Activated CD8-positive, alpha-beta T cell treated with anti-CD3 and anti-CD28 coated beads, Interleukin-2, amount 10 ng/mL, durations not matched to agents 7 days and 5 days (primary cell): ENCODE results near the gene PRPH2. TPM values are rescaled to one million over a fixed set of nuclear protein-coding genes. Genes with fewer than 3 reads are reported as not detected.

ENCODE experiments used
- ATAC-seq: fragments of 150-1000 bp; cut with Tn5 transposase; one replicate; pipeline ENCODE4 v1.10.0; 2021; ENCODE audit warnings: moderate library complexity
- CTCF ChIA-PET: fragments of 350-600 bp; sonication (Branson Sonifier 250); formaldehyde crosslinking; loops from one replicate; lab custom pipeline; 2021; ENCODE audit warnings: antibody characterized with exemption; lab: Charles Lee
- POLR2A ChIA-PET: fragments of 350-600 bp; sonication (Branson Sonifier 250); formaldehyde crosslinking; loops from one replicate; lab custom pipeline; 2021; ENCODE audit warnings: antibody characterized with exemption; lab: Charles Lee
- DNase-seq: peaks from one replicate; pipeline ENCODE4 v3.0.0-alpha.2; 2020
- H3K27ac Mint-ChIP-seq: one replicate; pipeline ENCODE4 v1.8.0; 2021; ENCODE audit warnings: mild to moderate bottlenecking, mixed read lengths
- H3K27me3 Mint-ChIP-seq: one replicate; pipeline ENCODE4 v1.8.0; 2021; ENCODE audit warnings: low read depth, mixed read lengths
- H3K36me3 Mint-ChIP-seq: one replicate; pipeline ENCODE4 v1.8.0; 2021; ENCODE audit warnings: low read depth, mixed read lengths
- H3K4me1 Mint-ChIP-seq: one replicate; pipeline ENCODE4 v1.8.0; 2021; ENCODE audit warnings: low read depth, mixed read lengths
- H3K4me3 Mint-ChIP-seq: one replicate; pipeline ENCODE4 v1.8.0; 2021; ENCODE audit warnings: mild to moderate bottlenecking, mixed read lengths
- H3K9me3 Mint-ChIP-seq: one replicate; pipeline ENCODE4 v1.8.0; 2022; ENCODE audit warnings: mixed read lengths; ENCODE audit not compliant: insufficient read depth
- total RNA-seq, 2 experiments: library from RNA; stranded (reverse); gene quantifications; one replicate each; pipeline ENCODE4 v1.2.3, GENCODE V29; 2021

Gene PRPH2
- not detected for total RNA-seq

GRCh38 chr6:42722497-42722896 lies at the start of gene PRPH2:
PRPH2 (minus strand) TSS chr6:42722597; CDS start chr6:42722334, 263 bp downstream.
- Mint-ChIP-seq H3K4me1 (peaks cover 18% of the 10 kb centered on the region), H3K27ac (no peak within 1 kb of the TSS), H3K4me3 (no peak within 1 kb of the TSS), H3K36me3 (no peaks in the 10 kb centered on the region), H3K9me3 (no peaks in the 10 kb centered on the region), H3K27me3 (peaks cover 9% of the 10 kb centered on the region)
- DNase-seq, result no peak
- ATAC-seq, result no peak
- ChIA-PET CTCF (interaction anchor here (1.6 kb wide), 1 partner anchor 61 kb away, joined by 3 read pairs; no protein-coding TSS in a partner anchor), POLR2A (no interaction called here)

GRCh38 chr6:42771741-42772100 lies 49.3 kb upstream of the PRPH2 start:
- peak; percentile 33 for DNase-seq
- H3K9me3 Mint-ChIP-seq, result no peaks in the 10 kb centered on the region
- H3K4me3 Mint-ChIP-seq, result peak overlapping the region; percentile 72
- ChIA-PET POLR2A (interaction anchor here (0.6 to 10.2 kb wide), 8 partner anchors 10 to 108 kb away, joined by 3 to 175 read pairs (median 5); partner anchors contain the start of genes BICRAL, RPL7L1 and TBCC), CTCF (interaction anchor here (0.9 to 3.9 kb wide), 9 partner anchors 10 to 372 kb away, joined by 3 to 32 read pairs (median 5); partner anchors contain the start of genes BICRAL and TBCC)
- ATAC-seq, result peak; percentile 27
- H3K27me3 Mint-ChIP-seq, result no peaks in the 10 kb centered on the region
- H3K27ac Mint-ChIP-seq, result peak overlapping the region; percentile 100
- peaks cover 17% of the 10 kb centered on the region for H3K36me3 Mint-ChIP-seq
- H3K4me1 Mint-ChIP-seq, result peaks cover 51% of the 10 kb centered on the region

- H3K27me3 Mint-ChIP-seq, result no peaks in the 10 kb centered on the region
- DNase-seq (no peak), ATAC-seq (no peak)
- CTCF ChIA-PET, result interaction anchor here (1.2 to 3.9 kb wide), 5 partner anchors 9 to 43 kb away, joined by 4 to 32 read pairs (median 9); partner anchors contain the start of gene TBCC
- H3K4me3 Mint-ChIP-seq, result no peak overlapping the region
- peak overlapping the region; percentile 75 for H3K27ac Mint-ChIP-seq
- POLR2A ChIA-PET, result interaction anchor here (0.7 to 10.2 kb wide), 6 partner anchors 9 to 402 kb away, joined by 3 to 175 read pairs (median 4); partner anchors contain the start of genes BICRAL and TBCC
- H3K4me1 Mint-ChIP-seq, result peaks cover 41% of the 10 kb centered on the region
- peaks cover 15% of the 10 kb centered on the region for H3K36me3 Mint-ChIP-seq
- no peaks in the 10 kb centered on the region for H3K9me3 Mint-ChIP-seq
Observed at GRCh38 chr6:42769836-42770235, 47.4 kb upstream of the PRPH2 start.

GRCh38 chr6:42769051-42769450 lies 46.7 kb upstream of the PRPH2 start:
- H3K4me1 Mint-ChIP-seq, result peaks cover 33% of the 10 kb centered on the region
- no peaks in the 10 kb centered on the region for H3K9me3 Mint-ChIP-seq
- DNase-seq (no peak), ATAC-seq (no peak)
- POLR2A ChIA-PET, result interaction anchor here (2.0 to 10.2 kb wide), 3 partner anchors 13 to 23 kb away, joined by 5 to 175 read pairs (median 153); partner anchors contain the start of genes BICRAL and TBCC
- no peaks in the 10 kb centered on the region for H3K27me3 Mint-ChIP-seq
- H3K27ac Mint-ChIP-seq, result no peak overlapping the region
- H3K36me3 Mint-ChIP-seq, result peaks cover 14% of the 10 kb centered on the region
- CTCF ChIA-PET, result interaction anchor here (1.6 to 3.9 kb wide), 3 partner anchors 8 to 43 kb away, joined by 7 to 32 read pairs (median 11); partner anchors contain the start of gene TBCC
- no peak overlapping the region for H3K4me3 Mint-ChIP-seq

GRCh38 chr6:42766163-42766670 lies 43.8 kb upstream of the PRPH2 start:
- Mint-ChIP-seq H3K27me3 (no peaks in the 10 kb centered on the region), H3K27ac (no peak overlapping the region), H3K36me3 (peaks cover 10% of the 10 kb centered on the region), H3K9me3 (no peaks in the 10 kb centered on the region), H3K4me1 (peaks cover 13% of the 10 kb centered on the region), H3K4me3 (no peak overlapping the region)
- ATAC-seq (no peak), DNase-seq (no peak)
- CTCF ChIA-PET, result interaction anchor here (1.5 kb wide), 1 partner anchor 18 kb away, joined by 4 read pairs; no protein-coding TSS in a partner anchor
- POLR2A ChIA-PET, result interaction anchor here (1.5 to 2.3 kb wide), 2 partner anchors 16 to 20 kb away, joined by 5 to 9 read pairs; partner anchors contain the start of genes BICRAL and TBCC

GRCh38 chr6:42764911-42765648 lies 42.7 kb upstream of the PRPH2 start:
- Mint-ChIP-seq H3K36me3 (peaks cover 8% of the 10 kb centered on the region), H3K27ac (no peak overlapping the region), H3K9me3 (no peaks in the 10 kb centered on the region), H3K27me3 (no peaks in the 10 kb centered on the region), H3K4me3 (no peak overlapping the region), H3K4me1 (peaks cover 4% of the 10 kb centered on the region)
- ATAC-seq (no peak), DNase-seq (no peak)
- CTCF ChIA-PET, result interaction anchor here (1.5 kb wide), 1 partner anchor 17 kb away, joined by 4 read pairs; no protein-coding TSS in a partner anchor
- POLR2A ChIA-PET, result interaction anchor here (1.5 to 2.3 kb wide), 2 partner anchors 17 to 19 kb away, joined by 5 to 9 read pairs; partner anchors contain the start of genes BICRAL and TBCC

- H3K9me3 Mint-ChIP-seq, result no peaks in the 10 kb centered on the region
- H3K27me3 Mint-ChIP-seq, result no peaks in the 10 kb centered on the region
- DNase-seq (no peak), ATAC-seq (no peak)
- no peak overlapping the region for H3K4me3 Mint-ChIP-seq
- H3K4me1 Mint-ChIP-seq, result no peaks in the 10 kb centered on the region
- H3K27ac Mint-ChIP-seq, result no peak overlapping the region
- ChIA-PET CTCF (interaction anchor here (1.5 kb wide), 1 partner anchor 14 kb away, joined by 3 read pairs; no protein-coding TSS in a partner anchor), POLR2A (interaction anchor here (0.6 kb wide), 1 partner anchor 48 kb away, joined by 3 read pairs; no protein-coding TSS in a partner anchor)
- H3K36me3 Mint-ChIP-seq, result peaks cover 9% of the 10 kb centered on the region
Observed at GRCh38 chr6:42762950-42763349, 40.6 kb upstream of the PRPH2 start.

GRCh38 chr6:42762426-42762859 lies 40.0 kb upstream of the PRPH2 start:
- ChIA-PET CTCF (interaction anchor here (1.3 to 1.5 kb wide), 2 partner anchors 9 to 14 kb away, joined by 3 read pairs; no protein-coding TSS in a partner anchor), POLR2A (interaction anchor here (0.6 to 1.2 kb wide), 2 partner anchors 9 to 48 kb away, joined by 3 to 5 read pairs; no protein-coding TSS in a partner anchor)
- Mint-ChIP-seq H3K9me3 (no peaks in the 10 kb centered on the region), H3K27me3 (no peaks in the 10 kb centered on the region), H3K27ac (no peak overlapping the region), H3K36me3 (peaks cover 7% of the 10 kb centered on the region), H3K4me1 (peaks cover 2% of the 10 kb centered on the region), H3K4me3 (no peak overlapping the region)
- DNase-seq, result no peak
- no peak for ATAC-seq

- POLR2A ChIA-PET, result interaction anchor here (0.6 to 1.2 kb wide), 5 partner anchors 8 to 70 kb away, joined by 3 to 5 read pairs (median 3); no protein-coding TSS in a partner anchor
- Mint-ChIP-seq H3K36me3 (peaks cover 5% of the 10 kb centered on the region), H3K27ac (no peak overlapping the region), H3K4me1 (peaks cover 3% of the 10 kb centered on the region), H3K9me3 (no peaks in the 10 kb centered on the region), H3K4me3 (no peak overlapping the region), H3K27me3 (no peaks in the 10 kb centered on the region)
- no peak for DNase-seq
- CTCF ChIA-PET, result interaction anchor here (0.8 to 2.2 kb wide), 4 partner anchors 9 to 16 kb away, joined by 3 to 7 read pairs (median 3); partner anchors contain the start of gene TBCC
- ATAC-seq, result no peak
Observed at GRCh38 chr6:42761287-42762067, 39.1 kb upstream of the PRPH2 start.

GRCh38 chr6:42758756-42759430 lies 36.5 kb upstream of the PRPH2 start:
- ChIA-PET POLR2A (interaction anchor here (1.1 to 1.3 kb wide), 3 partner anchors 12 to 13 kb away, joined by 3 to 4 read pairs (median 4); no protein-coding TSS in a partner anchor), CTCF (interaction anchor here (0.7 to 2.3 kb wide), 3 partner anchors 8 to 32 kb away, joined by 3 to 9 read pairs (median 3); no protein-coding TSS in a partner anchor)
- Mint-ChIP-seq H3K4me1 (peaks cover 3% of the 10 kb centered on the region), H3K27me3 (no peaks in the 10 kb centered on the region), H3K9me3 (no peaks in the 10 kb centered on the region), H3K36me3 (peaks cover 5% of the 10 kb centered on the region), H3K4me3 (no peak overlapping the region), H3K27ac (no peak overlapping the region)
- no peak for DNase-seq
- ATAC-seq, result no peak
